Spleen (tissue), 11 donors: ENCODE results near the gene CCSAP. TPM values are rescaled to one million over a fixed set of nuclear protein-coding genes. Genes with fewer than 3 reads are reported as not detected.

Experiments
- DNase-seq: peaks from one replicate; pipeline ENCODE4 v3.0.0-alpha.2; 2020
- H3K27ac ChIP-seq, 8 donors: fragments of 200-600 bp; sonication (generic) in 7 of 8; 1 replicate in 4 of 8; 2 replicates in 4 of 8; pipeline versions ENCODE4 v1.5.0 to v1.8.0; 2016 to 2021; ENCODE audit warnings: inconsistent platforms in 4 of 8, mild to moderate bottlenecking in 4 of 8, moderate library complexity in 1 of 8
- H3K27me3 ChIP-seq, 7 donors: fragments of 200-600 bp; sonication (generic) in 6 of 7; replicated peaks in 1 of 7; 1 replicate in 4 of 7; 2 replicates in 3 of 7; pipeline versions ENCODE4 v1.5.0 to v1.8.0; 2016 to 2021; ENCODE audit warnings: inconsistent platforms in 3 of 7, mild to moderate bottlenecking in 1 of 7
- H3K36me3 ChIP-seq, 6 donors: fragments of 200-600 bp; sonication (generic) in 5 of 6; 1 replicate in 4 of 6; 2 replicates in 2 of 6; pipeline versions ENCODE4 v1.5.0 to v1.8.0; 2016 to 2021; ENCODE audit warnings: inconsistent platforms in 2 of 6
- H3K4me1 ChIP-seq, 6 donors: fragments of 200-600 bp; sonication (generic) in 5 of 6; 1 replicate in 3 of 6; 2 replicates in 3 of 6; pipeline versions ENCODE4 v1.5.0 to v1.8.0; 2016 to 2021; ENCODE audit warnings: inconsistent platforms in 3 of 6
- H3K4me3 ChIP-seq, 8 donors: fragments of 200-600 bp; sonication (generic) in 7 of 8; 1 replicate in 4 of 8; 2 replicates in 4 of 8; pipeline versions ENCODE4 v1.5.0 to v1.8.0; 2016 to 2021; ENCODE audit warnings: inconsistent platforms in 4 of 8, mild to moderate bottlenecking in 4 of 8, moderate library complexity in 2 of 8
- H3K9me3 ChIP-seq, 8 donors: fragments of 200-600 bp; sonication (generic) in 7 of 8; 1 replicate in 4 of 8; 2 replicates in 4 of 8; pipeline versions ENCODE4 v1.5.0 to v1.8.0; 2016 to 2021; ENCODE audit warnings: inconsistent platforms in 4 of 8
- POLR2A ChIP-seq, 3 donors: fragments of 450-650 bp; IDR thresholded peaks; one replicate each; pipeline ENCODE4 v1.5.1; 2017; ENCODE audit warnings: antibody characterized with exemption in 3 of 3, mild to moderate bottlenecking in 1 of 3
- POLR2AphosphoS5 ChIP-seq, 3 donors: sonication (generic); formaldehyde crosslinking; IDR thresholded peaks; one replicate each; pipeline ENCODE4 v1.5.1; 2017; ENCODE audit warnings: antibody characterized with exemption in 3 of 3
- WGBS, 5 donors: extraction: QIAGEN DNeasy Blood & Tissue Kit in 3 of 5; methylation state at CpG; one replicate each; pipeline versions ENCODE4 v1.1.5 to v1.1.7; 2013 to 2018; 5-methylcytosine and 5-hydroxymethylcytosine counted together
- intact Hi-C: fragments of 100-400 bp; cut with DNase I; formaldehyde crosslinking; loops from one replicate; pipeline ENCODE4 v1.15.0; 2023; ENCODE audit warnings: low total_unique reads
- polyA plus RNA-seq, 3 donors: library from polyadenylated mRNA; stranded (reverse); fragments of 200-250 nt; gene quantifications; one replicate each; pipeline ENCODE4 v1.2.1, GENCODE V29; 2013
- total RNA-seq, 7 donors: library from RNA; depleted of rRNA in 3 of 7; stranded (reverse); fragments of >200 nt in 3 of 7; fragmentation: NEBNext Ultra II Directional in 4 of 7; extraction: Animal tissue kit (Norgen Biotek cat#: 25700) in 4 of 7; gene quantifications; one replicate each; pipeline versions ENCODE4 v1.1.0 to v1.2.1, GENCODE V29; 2016 to 2021
- TF ChIP-seq, protein P1 (sequence below), 11 experiments: fragments of 200-600 bp in 7 of 11; fragments of 450-650 bp in 4 of 11; sonication (generic) in 4 of 11; IDR thresholded peaks in 8 of 11; conservative IDR thresholded peaks in 3 of 11; 1 replicate in 7 of 11; 2 replicates in 4 of 11; pipeline versions ENCODE4 v1.4.0 to v1.8.0; 2016 to 2021; ENCODE audit warnings: antibody characterized with exemption in 11 of 11, inconsistent platforms in 4 of 11, mild to moderate bottlenecking in 1 of 11
- donor health status: healthy with polysubstance abuse.
- donor health status: DM: no; HTN: no; CAD: no; lungs with moderate emphysema.
- donor health status: DM: no; HTN: no; CAD: no.
- donor health status: Bipolar disorder and iron deficiency.
- donor health status: healthy.
- donor health status: DM: no; HTN: no; CAD: no.
- donor health status: DM: yes; HTN: yes; CAD: no.

Gene CCSAP
- total and polyA plus RNA-seq, 10 donors = 2.1 to 11.4 (median 8.8) TPM

DNA sequence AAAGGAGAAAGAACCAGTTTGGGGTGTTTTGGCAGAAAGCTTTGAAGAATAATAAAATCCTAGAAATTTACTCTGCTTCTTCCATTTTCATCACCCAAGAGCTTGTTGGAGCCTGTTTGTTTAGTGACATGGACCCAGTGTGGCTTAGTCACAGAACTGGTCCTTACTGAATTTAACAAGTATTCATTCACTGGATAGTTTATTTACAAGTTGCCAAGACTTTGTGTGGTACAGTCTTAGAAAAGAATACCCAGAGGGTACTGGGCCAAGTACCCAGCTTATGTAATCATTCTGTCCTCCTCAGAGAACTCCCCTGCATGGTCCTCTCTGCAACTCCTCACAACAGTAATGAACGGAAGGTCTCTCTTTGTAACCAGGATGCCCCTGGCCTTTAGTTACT lies 55.6 kb downstream of the CCSAP start:
- no peak overlapping the region for H3K4me3 ChIP-seq
- no peak for DNase-seq
- peaks cover 0 to 3% (median 0%) of the 10 kb centered on the region in 8 donors for H3K9me3 ChIP-seq
- TF ChIP-seq POLR2A (IDR thresholded peaks at IDR 0.05) (no peak), POLR2AphosphoS5 (IDR thresholded peaks at IDR 0.05) (no peak)
- TF ChIP-seq, protein P1, sequence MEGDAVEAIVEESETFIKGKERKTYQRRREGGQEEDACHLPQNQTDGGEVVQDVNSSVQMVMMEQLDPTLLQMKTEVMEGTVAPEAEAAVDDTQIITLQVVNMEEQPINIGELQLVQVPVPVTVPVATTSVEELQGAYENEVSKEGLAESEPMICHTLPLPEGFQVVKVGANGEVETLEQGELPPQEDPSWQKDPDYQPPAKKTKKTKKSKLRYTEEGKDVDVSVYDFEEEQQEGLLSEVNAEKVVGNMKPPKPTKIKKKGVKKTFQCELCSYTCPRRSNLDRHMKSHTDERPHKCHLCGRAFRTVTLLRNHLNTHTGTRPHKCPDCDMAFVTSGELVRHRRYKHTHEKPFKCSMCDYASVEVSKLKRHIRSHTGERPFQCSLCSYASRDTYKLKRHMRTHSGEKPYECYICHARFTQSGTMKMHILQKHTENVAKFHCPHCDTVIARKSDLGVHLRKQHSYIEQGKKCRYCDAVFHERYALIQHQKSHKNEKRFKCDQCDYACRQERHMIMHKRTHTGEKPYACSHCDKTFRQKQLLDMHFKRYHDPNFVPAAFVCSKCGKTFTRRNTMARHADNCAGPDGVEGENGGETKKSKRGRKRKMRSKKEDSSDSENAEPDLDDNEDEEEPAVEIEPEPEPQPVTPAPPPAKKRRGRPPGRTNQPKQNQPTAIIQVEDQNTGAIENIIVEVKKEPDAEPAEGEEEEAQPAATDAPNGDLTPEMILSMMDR (IDR thresholded peaks at IDR 0.05 in 8 of 11, conservative IDR thresholded peaks at IDR 0.05 in 3 of 11) = no peak
- peaks cover 0 to 43% (median 12%) of the 10 kb centered on the region in 6 donors for H3K36me3 ChIP-seq
- intact Hi-C loops = loop anchor here (10.0 kb wide), 1 partner anchor 168 kb away; no protein-coding TSS in a partner anchor
- WGBS, 5 donors = 88 to 95% (median 91%) methylated on average over 1 of the region's 1 CpG
- H3K27me3 ChIP-seq = no peaks in the 10 kb centered on the region
- H3K4me1 ChIP-seq = peaks cover 0 to 20% (median 7%) of the 10 kb centered on the region in 6 donors
- H3K27ac ChIP-seq = no peak overlapping the region

DNA sequence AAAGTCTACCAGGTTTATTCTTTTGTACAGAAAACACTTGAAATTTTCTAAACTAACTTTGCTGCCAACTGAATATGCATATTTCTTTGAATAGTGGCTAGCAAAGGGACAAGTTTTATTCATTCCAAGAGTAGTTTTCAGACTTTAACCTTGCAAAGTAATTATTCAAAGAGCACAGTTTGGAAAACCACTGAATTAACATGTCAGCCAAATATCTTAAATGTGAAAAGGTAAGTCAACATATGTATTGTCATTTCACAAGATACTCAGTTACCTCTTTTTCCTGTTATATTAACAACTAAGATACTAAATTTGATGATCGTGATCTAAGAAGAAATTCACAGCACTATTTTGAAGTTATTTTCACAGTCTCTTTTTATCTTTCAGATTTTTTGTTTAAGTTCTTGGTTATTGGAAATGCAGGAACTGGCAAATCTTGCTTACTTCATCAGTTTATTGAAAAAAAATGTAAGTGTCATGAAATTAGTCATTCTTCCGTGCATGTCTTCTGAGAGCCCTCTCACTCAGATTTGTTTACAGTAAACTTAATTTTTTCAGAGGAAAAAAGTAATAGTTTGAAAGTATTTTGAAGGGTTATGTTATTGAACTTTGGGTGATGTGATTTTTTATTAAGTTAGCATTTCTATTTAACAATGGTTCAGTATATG lies 56.6 kb downstream of the CCSAP start:
- no peak for DNase-seq
- no peak for TF ChIP-seq POLR2A (IDR thresholded peaks at IDR 0.05)
- no peak for TF ChIP-seq POLR2AphosphoS5 (IDR thresholded peaks at IDR 0.05)
- TF ChIP-seq, protein P1 (IDR thresholded peaks at IDR 0.05 in 8 of 11, conservative IDR thresholded peaks at IDR 0.05 in 3 of 11) = no peak
- Histone ChIP-seq H3K4me3 (no peak overlapping the region), H3K9me3 (no peaks in the 10 kb centered on the region), H3K27me3 (no peaks in the 10 kb centered on the region), H3K36me3 (peaks cover 0 to 38% (median 10%) of the 10 kb centered on the region in 6 donors), H3K27ac (no peak overlapping the region), H3K4me1 (peaks cover 0 to 23% (median 8%) of the 10 kb centered on the region in 6 donors)
- 56 to 71% (median 65%) methylated on average over 2 of the region's 2 CpGs for WGBS, 5 donors
- intact Hi-C loops = loop anchor here (10.0 kb wide), 1 partner anchor 169 kb away; no protein-coding TSS in a partner anchor

DNA sequence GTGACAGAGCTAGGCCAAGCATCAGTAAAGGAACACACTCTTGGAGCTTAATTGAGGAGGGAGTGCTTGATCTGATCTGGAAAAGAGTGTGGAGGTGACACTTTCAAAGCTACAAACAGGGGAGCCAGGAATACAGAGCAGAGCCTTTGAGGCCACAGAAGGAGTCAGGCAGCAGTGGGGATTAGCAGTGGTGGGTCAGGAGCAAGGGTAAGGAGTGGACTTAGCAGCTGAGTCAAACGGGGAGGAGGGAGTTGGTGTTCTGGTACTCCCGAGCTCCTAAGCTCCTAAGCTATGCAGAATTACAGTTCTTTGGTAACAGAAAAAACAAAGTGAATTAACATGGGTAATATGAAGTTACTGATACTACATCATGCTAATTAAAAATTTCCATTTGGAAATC lies 57.4 kb downstream of the CCSAP start:
- WGBS, 5 donors = 67 to 87% (median 74%) methylated on average over 2 of the region's 2 CpGs
- DNase-seq = no peak
- TF ChIP-seq POLR2A (IDR thresholded peaks at IDR 0.05) = no peak
- TF ChIP-seq, protein P1 (IDR thresholded peaks at IDR 0.05 in 8 of 11, conservative IDR thresholded peaks at IDR 0.05 in 3 of 11) = no peak
- TF ChIP-seq POLR2AphosphoS5 (IDR thresholded peaks at IDR 0.05) = no peak
- intact Hi-C loops = loop anchor here (10.0 kb wide), 1 partner anchor 169 kb away; no protein-coding TSS in a partner anchor
- Histone ChIP-seq H3K36me3 (peaks cover 0 to 30% (median 3%) of the 10 kb centered on the region in 6 donors), H3K27me3 (no peaks in the 10 kb centered on the region), H3K4me1 (peaks cover 0 to 31% (median 9%) of the 10 kb centered on the region in 6 donors), H3K9me3 (no peaks in the 10 kb centered on the region), H3K4me3 (no peak overlapping the region), H3K27ac (no peak overlapping the region)

DNA sequence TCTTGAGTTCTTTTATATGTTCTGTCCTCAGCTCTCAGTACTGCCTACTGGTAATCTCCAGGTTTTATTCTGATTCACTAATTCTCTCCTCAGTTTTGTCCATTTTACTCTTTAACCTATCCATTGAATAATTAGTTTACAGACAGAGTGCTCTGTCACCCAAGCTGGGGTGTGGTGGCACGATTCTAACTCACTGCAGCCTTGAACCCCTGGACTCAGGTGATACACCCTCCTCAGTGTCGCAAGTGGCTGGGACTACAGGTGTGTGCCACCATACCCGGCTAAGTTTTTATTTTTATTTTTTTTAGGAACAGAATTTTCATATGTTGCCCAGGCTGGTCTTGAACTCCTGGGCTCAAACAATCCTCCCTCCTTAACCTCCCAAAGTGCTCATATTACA lies 58.0 kb downstream of the CCSAP start:
- intact Hi-C loops = loop anchor here (10.0 kb wide), 1 partner anchor 170 kb away; no protein-coding TSS in a partner anchor
- 84 to 96% (median 94%) methylated on average over 3 of the region's 3 CpGs for WGBS, 5 donors

More for the DNA sequence above, 58.0 kb downstream of the CCSAP start:
- Histone ChIP-seq H3K27ac (no peak overlapping the region), H3K4me1 (peaks cover 0 to 37% (median 12%) of the 10 kb centered on the region in 6 donors), H3K9me3 (no peaks in the 10 kb centered on the region), H3K36me3 (peaks cover 0 to 25% (median 1%) of the 10 kb centered on the region in 6 donors), H3K27me3 (no peaks in the 10 kb centered on the region), H3K4me3 (no peak overlapping the region)
- TF ChIP-seq POLR2A (IDR thresholded peaks at IDR 0.05) (no peak), POLR2AphosphoS5 (IDR thresholded peaks at IDR 0.05) (no peak)
- TF ChIP-seq, protein P1 (IDR thresholded peaks at IDR 0.05 in 8 of 11, conservative IDR thresholded peaks at IDR 0.05 in 3 of 11) = no peak
- no peak for DNase-seq
